HL-60/S4 (cell line): ENCODE results near the gene BBLN.
"Not testable (repeated sequence)": the region's sequence is repeated elsewhere in the genome, so short reads cannot be mapped to it uniquely, and the experiment has no call there.

Source experiments
- in situ Hi-C: fragments of 300-500 bp; cut with MboI; formaldehyde crosslinking; loops from 2 replicates; pipeline ENCODE4 v1.14.3; 2022; ENCODE audit warnings: low sequenced_read_pairs

BBLN gene

GRCh38 chr9:128159784-128160602 lies at the start of gene BBLN:
Gene BBLN (plus strand): TSS chr9:128160265. CDS start chr9:128160408, 143 bp downstream.
- in situ Hi-C loops: no loop called here

- in situ Hi-C loops: not testable (repeated sequence)
Observed at GRCh38 chr9:128111726-128112125, 48.3 kb upstream of the BBLN start.

GRCh38 chr9:128113526-128114325 lies 46.3 kb upstream of the BBLN start:
- in situ Hi-C loops: no loop called here

- in situ Hi-C loops: no loop called here
Observed at GRCh38 chr9:128114326-128115186, 45.5 kb upstream of the BBLN start.

- in situ Hi-C loops: no loop called here
Observed at GRCh38 chr9:128115187-128116103, 44.6 kb upstream of the BBLN start.

- in situ Hi-C loops: no loop called here
Observed at GRCh38 chr9:128116104-128117083, 43.7 kb upstream of the BBLN start.

GRCh38 chr9:128117613-128118471 lies 42.2 kb upstream of the BBLN start:
- in situ Hi-C loops: no loop called here

- in situ Hi-C loops: no loop called here
Observed at GRCh38 chr9:128118472-128118857, 41.6 kb upstream of the BBLN start.

- in situ Hi-C loops: no loop called here
Observed at GRCh38 chr9:128118971-128119665, 40.9 kb upstream of the BBLN start.

GRCh38 chr9:128120061-128120740 lies 39.9 kb upstream of the BBLN start:
- in situ Hi-C loops: no loop called here

GRCh38 chr9:128120741-128121465 lies 39.2 kb upstream of the BBLN start:
- in situ Hi-C loops: no loop called here

- in situ Hi-C loops: no loop called here
Observed at GRCh38 chr9:128121466-128121810, 38.6 kb upstream of the BBLN start.

GRCh38 chr9:128121924-128122808 lies 37.9 kb upstream of the BBLN start:
- in situ Hi-C loops: no loop called here

- in situ Hi-C loops: no loop called here
Observed at GRCh38 chr9:128122809-128123175, 37.3 kb upstream of the BBLN start.

GRCh38 chr9:128123451-128124080 lies 36.5 kb upstream of the BBLN start:
- in situ Hi-C loops: no loop called here
